ENCODE data around the gene SYNGR3.

DNA sequence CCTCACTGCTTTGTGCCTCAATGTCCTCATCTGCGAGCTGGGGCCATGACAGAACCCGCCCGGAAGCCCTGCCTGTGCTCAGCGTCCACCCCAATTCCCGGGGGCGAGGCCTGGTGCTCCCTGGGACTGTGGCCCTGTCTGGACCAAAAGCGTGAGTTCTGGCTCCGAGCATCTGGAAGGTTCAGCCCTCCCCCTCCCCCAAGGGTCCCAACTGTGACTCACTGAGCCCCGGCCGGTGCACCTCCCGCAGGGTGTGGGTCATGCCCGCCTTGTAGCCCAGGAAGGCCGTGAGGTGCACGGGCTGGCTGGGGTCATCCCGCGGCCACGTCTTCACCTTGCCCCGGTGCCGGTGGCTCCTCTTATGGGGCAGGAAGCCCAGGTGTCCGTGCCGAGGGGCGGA, 36.0 kb upstream of the SYNGR3 start:
- TF ChIP-seq, protein P1, sequence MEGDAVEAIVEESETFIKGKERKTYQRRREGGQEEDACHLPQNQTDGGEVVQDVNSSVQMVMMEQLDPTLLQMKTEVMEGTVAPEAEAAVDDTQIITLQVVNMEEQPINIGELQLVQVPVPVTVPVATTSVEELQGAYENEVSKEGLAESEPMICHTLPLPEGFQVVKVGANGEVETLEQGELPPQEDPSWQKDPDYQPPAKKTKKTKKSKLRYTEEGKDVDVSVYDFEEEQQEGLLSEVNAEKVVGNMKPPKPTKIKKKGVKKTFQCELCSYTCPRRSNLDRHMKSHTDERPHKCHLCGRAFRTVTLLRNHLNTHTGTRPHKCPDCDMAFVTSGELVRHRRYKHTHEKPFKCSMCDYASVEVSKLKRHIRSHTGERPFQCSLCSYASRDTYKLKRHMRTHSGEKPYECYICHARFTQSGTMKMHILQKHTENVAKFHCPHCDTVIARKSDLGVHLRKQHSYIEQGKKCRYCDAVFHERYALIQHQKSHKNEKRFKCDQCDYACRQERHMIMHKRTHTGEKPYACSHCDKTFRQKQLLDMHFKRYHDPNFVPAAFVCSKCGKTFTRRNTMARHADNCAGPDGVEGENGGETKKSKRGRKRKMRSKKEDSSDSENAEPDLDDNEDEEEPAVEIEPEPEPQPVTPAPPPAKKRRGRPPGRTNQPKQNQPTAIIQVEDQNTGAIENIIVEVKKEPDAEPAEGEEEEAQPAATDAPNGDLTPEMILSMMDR (IDR thresholded peaks at IDR 0.05) = no peak
- TF ChIP-seq POLR2A (IDR thresholded peaks at IDR 0.05) = no peak
